ENCODE results near the gene SORBS1. TPM values are rescaled to one million over a fixed set of nuclear protein-coding genes. Genes with fewer than 3 reads are reported as not detected.

Gene SORBS1
- total and polyA plus RNA-seq, 2 of the 13 experiments (the other 11 are each of a cell fraction or from before 2014, with no cell fraction given), result 16.8 to 39.8 TPM

GRCh38 chr10:95350219-95350829 is 210.8 kb downstream of the SORBS1 start (continued):
- TF ChIP-seq ZBTB33 (CRISPR knock-in tag; IDR thresholded peaks at IDR 0.05) (peak; percentile 19; the same call in 1 of the 2 replicates), ERF (CRISPR knock-in tag; IDR thresholded peaks at IDR 0.05) (0 out of 2 replicates have a peak, but pooled peaks have one; percentile 31), HMG20A (CRISPR knock-in tag; IDR thresholded peaks at IDR 0.05; ENCODE audit: borderline replicate concordance) (peak; percentile 70; the same call in 1 of the 2 replicates), GATAD2A (CRISPR knock-in tag; IDR thresholded peaks at IDR 0.05) (peak; percentile 92), MXD4 (CRISPR knock-in tag; IDR thresholded peaks at IDR 0.05) (no peak), ZNF275 (CRISPR knock-in tag; IDR thresholded peaks at IDR 0.05; ENCODE audit: borderline replicate concordance) (no peak), ZBTB10 (CRISPR knock-in tag; IDR thresholded peaks at IDR 0.05; ENCODE audit: borderline replicate concordance) (no peak), ZSCAN21 (CRISPR knock-in tag; IDR thresholded peaks at IDR 0.05; ENCODE audit: borderline replicate concordance) (no peak), HDAC2 (CRISPR knock-in tag; IDR thresholded peaks at IDR 0.05) (peak; percentile 86; the same call in 1 of the 2 replicates), ATF1 (CRISPR knock-in tag; IDR thresholded peaks at IDR 0.05) (no peak), CREBL2 (CRISPR knock-in tag; IDR thresholded peaks at IDR 0.05; ENCODE audit: borderline replicate concordance) (no peak), ZMYM2 (CRISPR knock-in tag; IDR thresholded peaks at IDR 0.05) (no peak), SIN3B (IDR thresholded peaks at IDR 0.05; ENCODE audit: low read length) (no peak), SOX5 (CRISPR knock-in tag; IDR thresholded peaks at IDR 0.05; ENCODE audit: borderline replicate concordance) (peak; percentile 63), MYPOP (CRISPR knock-in tag; IDR thresholded peaks at IDR 0.05) (no peak), SAP130 (CRISPR knock-in tag; IDR thresholded peaks at IDR 0.05; ENCODE audit: low read depth) (peak; percentile 48; the same call in 1 of the 2 replicates), MEF2D (CRISPR knock-in tag; IDR thresholded peaks at IDR 0.05) (no peak), GRHL1 (CRISPR knock-in tag; conservative IDR thresholded peaks at IDR 0.05) (no peak), ATF2 (CRISPR knock-in tag; IDR thresholded peaks at IDR 0.05) (peak; percentile 48; the same call in 1 of the 2 replicates), SMC3 (IDR thresholded peaks at IDR 0.05; ENCODE audit: low read length) (peak; percentile 17; the same call in 1 of the 2 replicates)
